NCI-H526 (cell line): ENCODE data around the gene MTO1.
"Not testable (repeated sequence)": the region's sequence is repeated elsewhere in the genome, so short reads cannot be mapped to it uniquely, and the experiment has no call there.

ENCODE experiments used
- DNase-seq, 2 experiments: peaks; one replicate each; lab custom pipeline; 2025; lab: John Stamatoyannopoulos, UW

The MTO1 gene

DNA sequence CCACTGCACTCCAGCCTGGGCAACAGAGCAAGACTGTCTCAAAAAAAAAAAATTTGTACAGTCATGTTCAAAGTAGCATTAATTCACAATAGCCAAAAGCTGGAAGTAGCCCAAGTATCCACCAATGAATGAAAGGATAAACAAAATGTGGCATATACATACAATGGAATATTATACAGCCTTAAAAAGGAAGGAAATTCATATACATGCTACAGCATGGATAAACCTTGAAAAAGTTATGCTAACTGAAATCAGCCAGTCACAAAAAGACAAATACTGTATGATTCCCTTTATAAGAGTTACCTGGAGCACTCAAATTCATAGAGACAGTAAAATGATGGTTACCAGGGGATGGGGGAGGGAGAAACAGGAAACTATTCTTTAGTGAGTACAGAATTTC, 43.6 kb downstream of the MTO1 start:
- no peak for DNase-seq

- not testable (repeated sequence) for DNase-seq
These were observed 44.2 kb downstream of the MTO1 start for GRCh38 chr6:73505705-73506104.

- DNase-seq, result no peak
These were observed 44.7 kb downstream of the MTO1 start for GRCh38 chr6:73506246-73506645.

- DNase-seq, result no peak
These were observed 47.2 kb downstream of the MTO1 start for GRCh38 chr6:73508776-73509175.

DNA sequence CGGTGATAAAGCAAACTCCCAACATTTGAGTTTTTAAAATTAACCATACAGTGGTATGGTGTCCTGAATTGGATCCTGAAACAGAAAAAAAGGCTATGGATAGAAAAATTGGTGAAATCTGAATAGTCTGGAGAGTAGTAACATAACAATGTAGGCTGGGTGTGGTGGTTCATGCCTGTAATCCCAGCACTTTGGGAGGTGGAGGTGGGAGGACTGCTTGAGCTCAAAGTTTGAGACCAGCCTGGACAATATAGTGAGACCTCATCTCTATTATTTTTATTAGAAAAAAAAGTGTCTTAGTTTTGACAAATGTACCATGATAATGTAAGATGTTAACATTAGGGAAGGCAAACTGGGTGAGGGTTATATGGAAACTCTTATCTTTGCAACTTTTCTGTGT, 48.3 kb downstream of the MTO1 start:
- no peak for DNase-seq

- DNase-seq, result no peak
These were observed 50.3 kb downstream of the MTO1 start for GRCh38 chr6:73511796-73512195.

GRCh38 chr6:73513496-73513854, 51.9 kb downstream of the MTO1 start:
- no peak for DNase-seq

GRCh38 chr6:73514746-73515110, 53.2 kb downstream of the MTO1 start:
- no peak for DNase-seq

DNA sequence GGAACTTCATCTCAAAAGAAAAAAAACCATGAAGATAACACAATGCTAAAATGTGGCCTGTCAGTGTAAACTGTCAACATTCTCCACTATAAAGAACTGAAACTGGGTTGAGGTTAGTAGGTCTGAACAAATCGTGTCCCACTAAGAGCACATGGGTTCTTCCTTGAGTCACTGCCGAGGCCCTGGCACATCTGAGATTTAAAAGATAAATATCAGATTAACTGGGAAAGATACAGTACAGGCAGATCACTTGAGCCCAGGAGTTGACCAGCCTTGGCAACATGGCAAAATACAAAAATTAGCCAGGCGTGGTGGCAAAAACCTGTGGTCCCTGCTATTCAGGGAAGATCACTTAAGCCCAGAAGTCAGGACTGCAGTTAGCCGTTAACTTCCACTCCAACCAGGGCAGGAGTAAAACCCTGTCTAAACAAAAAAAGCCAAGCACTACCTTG, 53.7 kb downstream of the MTO1 start:
- no peak for DNase-seq

DNA sequence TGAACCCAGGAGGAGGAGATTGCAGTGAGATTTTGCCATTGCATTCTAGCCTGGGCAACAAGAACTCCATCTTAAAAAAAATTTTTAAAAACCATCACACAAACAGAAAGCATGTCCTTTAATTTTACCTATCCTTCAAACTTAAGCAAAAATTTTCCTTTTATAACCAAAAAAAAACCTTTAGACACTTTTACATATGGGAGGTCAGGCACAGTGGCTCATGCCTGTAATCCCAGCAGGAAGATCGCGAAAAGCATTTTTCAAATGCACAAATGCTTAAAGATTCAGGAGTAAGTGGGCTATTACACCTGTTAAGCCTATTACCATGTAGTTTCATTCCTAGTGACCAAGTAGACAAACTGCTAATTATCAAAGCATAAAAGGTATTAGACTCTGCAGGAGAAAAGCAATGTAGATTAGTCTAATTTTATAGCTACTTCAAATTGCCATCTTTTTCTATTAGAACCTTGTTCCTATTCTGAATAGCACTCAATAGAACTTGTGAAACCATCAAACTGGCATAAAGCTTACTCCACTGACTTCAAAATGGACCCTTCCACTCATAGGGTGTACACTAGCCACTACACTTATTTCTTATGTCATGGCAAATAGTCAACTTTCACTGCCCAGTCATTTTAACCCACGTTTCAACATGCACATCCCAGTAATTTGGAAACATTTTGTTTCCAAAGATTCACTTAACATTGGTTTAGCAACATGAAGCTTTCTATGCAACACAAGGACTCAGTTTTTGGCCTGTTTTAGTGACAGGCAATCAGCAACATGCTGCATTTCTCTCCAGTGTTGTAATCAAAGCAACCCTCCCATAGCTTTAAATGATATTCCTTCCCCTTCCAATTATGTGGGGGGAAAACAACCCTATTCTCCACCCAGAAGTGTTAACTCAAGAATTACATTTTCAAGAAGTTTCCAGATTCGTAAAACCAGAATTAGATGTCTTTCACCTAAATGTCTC, 55.3 kb downstream of the MTO1 start:
- DNase-seq, result no peak

GRCh38 chr6:73518100-73518981, 56.8 kb downstream of the MTO1 start:
- DNase-seq, result not testable (repeated sequence)

DNA sequence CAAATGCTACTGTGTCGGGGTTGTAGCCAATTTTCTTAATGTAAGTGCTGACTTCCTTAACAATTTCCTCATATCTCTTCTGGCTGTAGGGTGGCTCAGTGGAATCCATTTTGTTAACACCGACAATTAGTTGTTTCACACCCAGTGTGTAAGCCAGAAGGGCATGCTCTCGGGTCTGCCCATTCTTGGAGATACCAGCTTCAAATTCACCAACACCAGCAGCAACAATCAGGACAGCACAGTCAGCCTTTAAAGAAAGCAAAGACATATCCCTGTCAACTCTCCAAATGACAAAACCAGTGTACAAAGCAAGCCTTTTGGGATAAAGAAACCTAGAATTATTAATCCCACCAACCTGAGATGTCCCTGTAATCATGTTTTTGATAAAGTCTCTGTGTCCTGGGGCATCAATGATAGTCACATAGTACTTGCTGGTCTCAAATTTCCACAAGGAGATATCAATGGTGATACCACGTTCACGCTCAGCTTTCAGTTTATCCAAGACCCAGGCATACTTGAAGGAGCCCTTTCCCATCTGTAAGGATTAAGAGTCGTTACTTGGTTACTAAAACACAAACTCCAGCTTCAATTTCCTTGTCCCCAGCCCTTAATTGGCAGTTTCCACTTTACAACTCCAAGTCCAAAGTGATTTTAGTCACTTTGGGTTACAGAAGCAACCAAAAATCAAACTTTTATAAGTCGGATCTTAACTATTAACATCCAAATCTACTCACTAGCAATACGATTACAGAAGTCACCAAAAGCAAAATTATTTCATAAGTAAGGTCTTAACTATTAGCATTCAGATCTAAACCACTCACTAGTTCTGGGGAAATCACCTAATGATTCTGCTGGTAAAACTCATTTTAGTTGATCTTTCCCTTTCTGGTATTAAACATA, 57.7 kb downstream of the MTO1 start:
- not testable (repeated sequence) for DNase-seq

DNA sequence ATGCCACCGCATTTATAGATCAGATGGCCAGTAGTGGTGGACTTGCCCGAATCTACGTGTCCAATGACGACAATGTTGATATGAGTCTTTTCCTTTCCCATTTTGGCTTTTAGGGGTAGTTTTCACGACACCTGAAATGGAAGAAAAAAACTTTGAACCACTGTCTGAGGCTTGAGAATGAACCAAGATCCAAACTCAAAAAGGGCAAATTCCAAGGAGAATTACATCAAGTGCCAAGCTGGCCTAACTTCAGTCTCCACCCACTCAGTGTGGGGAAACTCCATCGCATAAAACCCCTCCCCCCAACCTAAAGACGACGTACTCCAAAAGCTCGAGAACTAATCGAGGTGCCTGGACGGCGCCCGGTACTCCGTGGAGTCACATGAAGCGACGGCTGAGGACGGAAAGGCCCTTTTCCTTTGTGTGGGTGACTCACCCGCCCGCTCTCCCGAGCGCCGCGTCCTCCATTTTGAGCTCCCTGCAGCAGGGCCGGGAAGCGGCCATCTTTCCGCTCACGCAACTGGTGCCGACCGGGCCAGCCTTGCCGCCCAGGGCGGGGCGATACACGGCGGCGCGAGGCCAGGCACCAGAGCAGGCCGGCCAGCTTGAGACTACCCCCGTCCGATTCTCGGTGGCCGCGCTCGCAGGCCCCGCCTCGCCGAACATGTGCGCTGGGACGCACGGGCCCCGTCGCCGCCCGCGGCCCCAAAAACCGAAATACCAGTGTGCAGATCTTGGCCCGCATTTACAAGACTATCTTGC, 58.6 kb downstream of the MTO1 start:
- peak in 1 of 2 experiments; percentile 66 for DNase-seq

GRCh38 chr6:73520688-73521350, 59.3 kb downstream of the MTO1 start, which contains the start of gene EEF1A1:
Gene EEF1A1, minus strand, starts transcription at chr6:73521032. Its CDS starts 1,006 bp downstream, at chr6:73520026.
- peak; percentile 98 to 100 for DNase-seq

GRCh38 chr6:73521351-73521985, 59.9 kb downstream of the MTO1 start:
- DNase-seq, result peak; percentile 43 to 95

DNA sequence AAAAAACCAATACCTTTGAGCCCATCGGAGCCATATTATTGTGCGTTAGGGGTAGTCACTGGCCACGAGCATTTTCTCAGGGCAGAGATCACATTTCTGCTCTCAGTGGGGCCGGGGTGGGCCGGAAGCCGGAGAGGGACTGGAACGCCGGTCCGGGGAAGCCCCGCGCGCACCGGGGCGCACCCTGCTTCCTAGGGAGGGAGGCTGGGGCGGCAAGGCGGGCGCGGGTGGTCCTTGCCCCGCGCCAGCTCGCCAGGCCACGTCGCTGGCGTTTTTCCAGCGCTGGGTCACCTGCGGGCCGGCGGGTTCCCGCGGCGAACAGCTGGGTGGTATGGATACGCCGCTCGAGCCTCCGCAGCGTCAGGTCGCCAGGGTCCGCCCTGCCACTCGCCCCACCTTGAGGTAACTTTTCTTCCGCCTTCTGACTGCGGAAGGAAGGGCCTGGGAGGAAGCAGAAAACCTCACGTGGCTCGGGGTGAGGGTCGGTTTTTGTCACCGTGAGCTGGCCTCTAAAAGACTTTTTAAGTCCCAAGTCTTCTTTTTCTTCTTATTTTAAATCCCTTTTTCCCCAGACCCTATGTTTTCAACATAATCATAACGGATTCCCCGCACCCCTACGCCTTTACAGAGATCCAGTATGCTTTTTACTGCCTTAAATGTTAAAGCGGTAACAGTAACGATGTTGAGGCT, 62.0 kb downstream of the MTO1 start:
- peak; percentile 11 to 34 for DNase-seq

DNA sequence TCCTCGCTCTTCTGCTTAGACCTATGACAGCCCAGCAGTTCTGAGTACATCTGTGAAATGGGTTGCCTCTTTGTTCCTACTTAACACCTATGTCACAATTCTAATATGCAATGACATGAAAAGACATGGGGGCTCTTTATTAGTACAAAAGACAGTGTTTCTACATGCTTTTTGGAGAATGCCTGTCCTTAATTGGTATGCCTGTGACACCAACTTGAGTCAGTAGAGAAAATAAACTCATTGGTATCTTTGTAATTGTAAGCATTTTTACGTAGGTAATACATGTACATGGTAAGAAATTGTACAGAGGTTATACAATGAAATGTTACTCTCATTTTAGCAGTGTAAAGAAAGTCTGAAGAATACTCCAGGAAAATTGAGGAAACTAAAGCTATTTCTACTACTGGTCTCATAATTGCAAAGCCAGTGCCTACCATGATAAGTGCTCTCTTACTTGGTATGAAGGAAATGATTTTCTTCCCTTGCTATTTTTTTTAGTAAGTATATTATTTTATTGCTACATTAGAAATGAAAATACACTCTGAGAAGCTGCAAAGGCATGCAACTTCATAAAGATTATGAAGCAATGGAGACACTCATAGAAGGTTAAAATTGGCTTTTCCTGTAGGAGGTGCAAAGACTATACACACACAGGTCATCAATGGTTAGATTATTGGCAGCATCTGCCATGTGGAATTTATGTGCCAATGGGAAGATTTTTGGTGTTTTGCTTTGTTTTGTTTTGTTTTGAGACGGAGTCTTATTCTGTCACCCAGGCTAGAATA, 64.2 kb downstream of the MTO1 start:
- no peak for DNase-seq

DNA sequence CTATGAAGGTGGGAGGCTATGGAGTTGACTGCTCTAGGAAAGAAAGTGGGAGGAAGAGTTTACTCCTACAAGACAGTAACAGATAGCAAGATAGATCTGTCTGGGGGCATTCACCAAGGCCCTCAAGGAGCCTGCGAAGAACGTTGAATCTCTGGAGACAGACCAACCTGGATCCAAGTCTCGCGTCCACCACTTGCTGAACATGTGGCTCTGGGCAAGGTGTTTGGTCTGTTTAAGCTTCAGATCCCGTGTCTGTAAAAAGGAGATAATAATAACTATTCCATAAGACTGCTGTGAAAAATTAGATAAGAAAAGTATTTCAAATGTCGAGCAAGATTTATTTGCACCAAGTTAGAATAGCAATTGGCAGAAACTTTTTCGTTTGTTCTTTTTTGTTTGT, 67.4 kb downstream of the MTO1 start:
- no peak for DNase-seq
